Caco-2 (cell line): ENCODE measurements around the gene UNG. TPM values are rescaled to one million over a fixed set of nuclear protein-coding genes. Genes with fewer than 3 reads are reported as not detected.

Experiments used
- BruUV-seq: library from RNA; stranded (reverse); fragments of 400-500 nt; replicated peaks from 2 replicates; lab custom pipeline; 2021; lab: Mats Ljungman, UMichigan
- CTCF ChIA-PET: fragments of 300-600 bp; sonication (Branson Sonifier 250); formaldehyde crosslinking; loops from one replicate; lab custom pipeline; 2022; ENCODE audit warnings: antibody characterized with exemption; lab: Charles Lee
- POLR2A ChIA-PET: fragments of 300-600 bp; sonication (Branson Sonifier 250); formaldehyde crosslinking; loops from one replicate; lab custom pipeline; 2022; ENCODE audit warnings: antibody characterized with exemption; lab: Charles Lee
- DNase-seq, 2 experiments: peaks; one replicate each; pipeline versions ENCODE4 v3.0.0 to v3.0.0-alpha.2; 2020 to 2022
- H3K27me3 ChIP-seq: replicated peaks from 2 replicates; pipeline ENCODE4 v1.6.0; 2011; ENCODE audit warnings: low read length; ENCODE audit not compliant: control insufficient read depth, insufficient read depth
- H3K36me3 ChIP-seq: 2 replicates; pipeline ENCODE4 v1.5.1; 2011; ENCODE audit warnings: low read length; ENCODE audit not compliant: control insufficient read depth, insufficient read depth
- H3K4me1 ChIP-seq: fragments of 250-450 bp; sonication (Bioruptor Pico); 2 replicates; pipeline ENCODE4 v1.5.1; 2020; ENCODE audit warnings: mild to moderate bottlenecking
- H3K4me3 ChIP-seq: 2 replicates; pipeline ENCODE4 v1.5.1; 2011; ENCODE audit warnings: low read depth, mild to moderate bottlenecking, control low read depth, low read length
- H3K9me3 ChIP-seq: fragments of 250-450 bp; sonication (Bioruptor Pico); 2 replicates; pipeline ENCODE4 v1.5.1; 2020; ENCODE audit warnings: mild to moderate bottlenecking, moderate library complexity
- H3K27ac Mint-ChIP-seq: one replicate; pipeline ENCODE4 v1.8.0; 2022; ENCODE audit warnings: mixed read lengths; ENCODE audit not compliant: unreplicated experiment
- H3K27me3 Mint-ChIP-seq: one replicate; pipeline ENCODE4 v1.8.0; 2022; ENCODE audit warnings: mixed read lengths; ENCODE audit not compliant: insufficient read depth, unreplicated experiment
- H3K36me3 Mint-ChIP-seq: one replicate; pipeline ENCODE4 v1.8.0; 2022; ENCODE audit warnings: mild to moderate bottlenecking, mixed read lengths; ENCODE audit not compliant: insufficient read depth, unreplicated experiment
- H3K4me1 Mint-ChIP-seq: one replicate; pipeline ENCODE4 v1.8.0; 2022; ENCODE audit warnings: low read depth, mixed read lengths; ENCODE audit not compliant: unreplicated experiment
- H3K4me3 Mint-ChIP-seq: one replicate; pipeline ENCODE4 v1.8.0; 2022; ENCODE audit warnings: mild to moderate bottlenecking, moderate library complexity, mixed read lengths; ENCODE audit not compliant: unreplicated experiment
- H3K9me3 Mint-ChIP-seq: one replicate; pipeline ENCODE4 v1.8.0; 2022; ENCODE audit warnings: mixed read lengths; ENCODE audit not compliant: unreplicated experiment
- CTCF ChIP-seq, 2 experiments: fragments of 200-600 bp in 1 of 2; IDR thresholded peaks; 1 replicate in 1 of 2; 2 replicates in 1 of 2; pipeline versions ENCODE4 v1.5.1 to v1.8.0; 2011 to 2022; ENCODE audit warnings: antibody characterized with exemption in 1 of 2, control low read depth in 1 of 2, inconsistent platforms in 1 of 2, low read depth in 1 of 2, low read length in 1 of 2, mild to moderate bottlenecking in 1 of 2, moderate library complexity in 1 of 2; ENCODE audit not compliant: insufficient read depth in 1 of 2, severe bottlenecking in 1 of 2, unreplicated experiment in 1 of 2
- intact Hi-C: fragments of 100-400 bp; cut with micrococcal nuclease; formaldehyde crosslinking; loops from one replicate; pipeline ENCODE4 v1.10.0; 2022; ENCODE audit not compliant: unreplicated experiment
- total RNA-seq: library from RNA; stranded (reverse); gene quantifications from 2 replicates; pipeline ENCODE4 v1.2.3, GENCODE V29; 2022

UNG gene
- total RNA-seq, 1 experiment from 2014 or later: 78.3 TPM

GRCh38 chr12:109065853-109066193, 31.6 kb upstream of the UNG start:
- H3K27me3 ChIP-seq: no peaks in the 10 kb centered on the region
- Mint-ChIP-seq H3K36me3 (peaks cover 7% of the 10 kb centered on the region), H3K4me3 (no peak overlapping the region), H3K4me1 (peaks cover 20% of the 10 kb centered on the region), H3K27me3 (no peaks in the 10 kb centered on the region), H3K9me3 (no peaks in the 10 kb centered on the region), H3K27ac (no peak overlapping the region)
- TF ChIP-seq CTCF (IDR thresholded peaks at IDR 0.05; ENCODE audit: insufficient read depth in 1 of 2, low read depth in 1 of 2, low read length in 1 of 2, severe bottlenecking in 1 of 2, unreplicated experiment in 1 of 2): no peak
- ChIA-PET POLR2A (no interaction called here), CTCF (no interaction called here)
- intact Hi-C loops: no loop called here
- H3K9me3 ChIP-seq: no peaks in the 10 kb centered on the region
- H3K4me1 ChIP-seq: peaks cover 18% of the 10 kb centered on the region; the same call in 1 of the 2 replicates
- no peak overlapping the region for H3K4me3 ChIP-seq
- no peak for DNase-seq
- H3K36me3 ChIP-seq: 0 out of 2 replicates have a peak, but pooled peaks cover 1% of the 10 kb centered on the region
- no TSS peak for BruUV-seq

- peaks cover 20% of the 10 kb centered on the region for H3K4me1 Mint-ChIP-seq
- Histone ChIP-seq H3K4me1 (peaks cover 18% of the 10 kb centered on the region; the same call in 1 of the 2 replicates), H3K27me3 (no peaks in the 10 kb centered on the region), H3K36me3 (0 out of 2 replicates have a peak, but pooled peaks cover 1% of the 10 kb centered on the region), H3K9me3 (no peaks in the 10 kb centered on the region), H3K4me3 (no peak overlapping the region)
- CTCF ChIA-PET: no interaction called here
- BruUV-seq: no TSS peak
- peaks cover 17% of the 10 kb centered on the region for H3K36me3 Mint-ChIP-seq
- H3K4me3 Mint-ChIP-seq: no peak overlapping the region
- no peaks in the 10 kb centered on the region for H3K27me3 Mint-ChIP-seq
- H3K27ac Mint-ChIP-seq: peak overlapping the region; percentile 61
- H3K9me3 Mint-ChIP-seq: no peaks in the 10 kb centered on the region
- DNase-seq: no peak
- POLR2A ChIA-PET: no interaction called here
- no peak for TF ChIP-seq CTCF (IDR thresholded peaks at IDR 0.05; ENCODE audit: insufficient read depth in 1 of 2, low read depth in 1 of 2, low read length in 1 of 2, severe bottlenecking in 1 of 2, unreplicated experiment in 1 of 2)
- intact Hi-C loops: no loop called here
Observed at GRCh38 chr12:109069307-109070271, 27.8 kb upstream of the UNG start.

- intact Hi-C loops: no loop called here
- no peaks in the 10 kb centered on the region for H3K27me3 ChIP-seq
- H3K4me3 ChIP-seq: no peak overlapping the region
- ChIA-PET POLR2A (no interaction called here), CTCF (no interaction called here)
- Mint-ChIP-seq H3K27ac (no peak overlapping the region), H3K4me1 (peaks cover 4% of the 10 kb centered on the region), H3K36me3 (peaks cover 23% of the 10 kb centered on the region), H3K4me3 (no peak overlapping the region), H3K9me3 (no peaks in the 10 kb centered on the region), H3K27me3 (no peaks in the 10 kb centered on the region)
- no peaks in the 10 kb centered on the region for H3K36me3 ChIP-seq
- H3K4me1 ChIP-seq: 0 out of 2 replicates have a peak, but pooled peaks cover 2% of the 10 kb centered on the region
- BruUV-seq: no TSS peak
- no peak for DNase-seq
- H3K9me3 ChIP-seq: no peaks in the 10 kb centered on the region
- TF ChIP-seq CTCF (IDR thresholded peaks at IDR 0.05; ENCODE audit: insufficient read depth in 1 of 2, low read depth in 1 of 2, low read length in 1 of 2, severe bottlenecking in 1 of 2, unreplicated experiment in 1 of 2): no peak
Observed at GRCh38 chr12:109074866-109075265, 22.5 kb upstream of the UNG start.
